GM12892 (cell line): ENCODE measurements around the gene STX12.

Source experiments
- POLR2A ChIP-seq: IDR thresholded peaks from 2 replicates; pipeline ENCODE4 v1.6.1; 2011; ENCODE audit warnings: low read depth, low read length, control low read depth
- POLR2AphosphoS5 ChIP-seq: IDR thresholded peaks from 2 replicates; pipeline ENCODE4 v1.6.1; 2011; ENCODE audit warnings: low read depth, low read length, control low read depth

DNA sequence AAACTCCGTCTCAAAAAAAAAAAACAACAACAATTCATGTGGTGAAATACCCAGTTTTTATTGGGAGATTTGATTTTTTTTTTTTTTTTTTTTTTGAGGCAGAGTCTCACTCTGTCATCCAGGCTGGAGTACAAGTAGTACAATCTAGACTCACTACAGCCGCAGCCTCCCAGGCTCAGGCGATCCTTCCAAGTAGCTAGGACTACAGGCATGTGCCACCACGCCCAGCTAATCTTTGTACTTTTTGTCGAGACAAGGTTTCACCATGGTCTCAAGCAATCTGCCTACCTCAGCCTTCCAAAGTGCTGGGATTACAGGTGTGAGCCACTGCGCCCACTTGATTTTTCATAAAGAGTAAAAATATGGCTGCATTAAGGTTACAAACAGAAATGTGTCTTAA, 31.9 kb upstream of the STX12 start:
- TF ChIP-seq POLR2AphosphoS5 (no peak), POLR2A (no peak)
